Type B pancreatic cell (in vitro differentiated cells): ENCODE results near the gene GGCX. TPM values are rescaled to one million over a fixed set of nuclear protein-coding genes. Genes with fewer than 3 reads are reported as not detected.
"Not testable (repeated sequence)": the region's sequence is repeated elsewhere in the genome, so short reads cannot be mapped to it uniquely, and the experiment has no call there.

Experiments used
- DNase-seq: peaks from one replicate; pipeline ENCODE4 v3.0.0; 2021; ENCODE audit warnings: mixed read lengths; ENCODE audit not compliant: unreplicated experiment; ENCODE audit errors: extremely low spot score
- H3K27ac Mint-ChIP-seq: 2 replicates; pipeline ENCODE4 v1.8.0; 2021; ENCODE audit warnings: mild to moderate bottlenecking, mixed read lengths
- H3K27me3 Mint-ChIP-seq: 2 replicates; pipeline ENCODE4 v1.8.0; 2021; ENCODE audit warnings: mixed read lengths
- H3K36me3 Mint-ChIP-seq: 2 replicates; pipeline ENCODE4 v1.8.0; 2021; ENCODE audit warnings: mixed read lengths
- H3K4me1 Mint-ChIP-seq: one replicate; pipeline ENCODE4 v1.8.0; 2021; ENCODE audit warnings: mixed read lengths; ENCODE audit not compliant: unreplicated experiment
- H3K4me3 Mint-ChIP-seq: 2 replicates; pipeline ENCODE4 v1.8.0; 2021; ENCODE audit warnings: mild to moderate bottlenecking, mixed read lengths
- H3K9me3 Mint-ChIP-seq: 2 replicates; pipeline ENCODE4 v1.8.0; 2021; ENCODE audit warnings: mixed read lengths
- CTCF ChIP-seq: fragments of 200-600 bp; sonication (generic); conservative IDR thresholded peaks from 2 replicates; pipeline ENCODE4 v1.5.0; 2021; ENCODE audit warnings: antibody characterized with exemption, mild to moderate bottlenecking
- total RNA-seq: library from RNA; stranded (reverse); gene quantifications from 2 replicates; pipeline ENCODE4 v1.2.1, GENCODE V29; 2021; ENCODE audit warnings: low replicate concordance

Gene GGCX
- total RNA-seq, 1 donor from 2014 or later, result 76.2 TPM

- Mint-ChIP-seq H3K27ac (peak overlapping the region; percentile 28), H3K4me1 (peaks cover 25% of the 10 kb centered on the region), H3K9me3 (no peaks in the 10 kb centered on the region), H3K36me3 (peaks cover 11% of the 10 kb centered on the region), H3K4me3 (peak overlapping the region; percentile 55), H3K27me3 (no peaks in the 10 kb centered on the region)
- DNase-seq, result no peak
- TF ChIP-seq CTCF, result no peak
Observed at GRCh38 chr2:85604568-85605339, 43.5 kb upstream of the GGCX start.

GRCh38 chr2:85604133-85604444, 42.8 kb upstream of the GGCX start:
- Mint-ChIP-seq H3K27ac (peak overlapping the region; percentile 48), H3K4me1 (peaks cover 25% of the 10 kb centered on the region), H3K4me3 (peak overlapping the region; percentile 90)
- H3K27me3 Mint-ChIP-seq, DNase-seq, H3K36me3 Mint-ChIP-seq, H3K9me3 Mint-ChIP-seq: not testable (repeated sequence)

GRCh38 chr2:85602476-85603234, 41.4 kb upstream of the GGCX start, which contains the start of gene TMEM150A:
Gene TMEM150A, minus strand, starts transcription at chr2:85602698. Its CDS starts 750 bp downstream, at chr2:85601948.
- H3K4me3 Mint-ChIP-seq, result peak within 1 kb of the TSS; percentile 90
- H3K36me3 Mint-ChIP-seq, result no peaks in the 10 kb centered on the region
- peak; percentile 66 for TF ChIP-seq CTCF
- H3K27ac Mint-ChIP-seq, result peak within 1 kb of the TSS; percentile 81
- H3K4me1 Mint-ChIP-seq, result peaks cover 25% of the 10 kb centered on the region
- peak; percentile 93 for DNase-seq
- no peaks in the 10 kb centered on the region for H3K9me3 Mint-ChIP-seq
- no peaks in the 10 kb centered on the region for H3K27me3 Mint-ChIP-seq

GRCh38 chr2:85601771-85602475, 40.6 kb upstream of the GGCX start:
- Mint-ChIP-seq H3K4me1 (peaks cover 25% of the 10 kb centered on the region), H3K4me3 (peak overlapping the region; percentile 89), H3K9me3 (no peaks in the 10 kb centered on the region), H3K36me3 (no peaks in the 10 kb centered on the region), H3K27me3 (no peaks in the 10 kb centered on the region), H3K27ac (peak overlapping the region; percentile 81)
- no peak for TF ChIP-seq CTCF
- no peak for DNase-seq

- Mint-ChIP-seq H3K9me3 (no peaks in the 10 kb centered on the region), H3K36me3 (no peaks in the 10 kb centered on the region), H3K27me3 (no peaks in the 10 kb centered on the region), H3K27ac (peak overlapping the region; percentile 81), H3K4me3 (peak overlapping the region; percentile 89), H3K4me1 (peaks cover 24% of the 10 kb centered on the region)
- no peak for DNase-seq
- no peak for TF ChIP-seq CTCF
Observed at GRCh38 chr2:85600951-85601770, 39.9 kb upstream of the GGCX start.
